ENCODE measurements around the gene CMKLR1.

GRCh38 chr12:108368089-108368488, 29.0 kb upstream of the CMKLR1 start:
- TF ChIP-seq CTCF (IDR thresholded peaks at IDR 0.05) (no peak), POLR2A (IDR thresholded peaks at IDR 0.05) (no peak)

All from lower leg skin (tissue), 3 donors.